H1 (cell line): ENCODE results near the gene MYPOP. TPM values are rescaled to one million over a fixed set of nuclear protein-coding genes. Genes with fewer than 3 reads are reported as not detected.

Source experiments
- CTCF ChIA-PET: fragments of 300-600 bp; sonication (Branson Sonifier 250); formaldehyde crosslinking; loops from one replicate; lab custom pipeline; 2021; ENCODE audit not compliant: partially characterized antibody; lab: Charles Lee
- POLR2A ChIA-PET: fragments of 300-600 bp; sonication (Branson Sonifier 250); formaldehyde crosslinking; loops from one replicate; lab custom pipeline; 2021; ENCODE audit warnings: inconsistent platforms; ENCODE audit not compliant: partially characterized antibody; lab: Charles Lee
- DNase-seq, 2 experiments: peaks; one replicate each; pipeline versions ENCODE4 v3.0.0 to v3.0.0-alpha.2; 2010 to 2022; ENCODE audit warnings: low spot score in 2 of 2, low read depth in 1 of 2, mixed read lengths in 1 of 2
- FAIRE-seq: peaks from 2 replicates; lab custom pipeline; 2011; peaks lifted over from hg19 to GRCh38; lab: Jason Lieb, UNC
- H2AFZ ChIP-seq: 2 replicates; pipeline ENCODE4 v1.8.1; 2012; ENCODE audit warnings: low read length, inconsistent platforms
- H2AK5ac ChIP-seq: 2 replicates; pipeline ENCODE4 v1.6.1; 2013; ENCODE audit warnings: low read depth, low read length
- H2BK120ac ChIP-seq: replicated peaks from 2 replicates; pipeline ENCODE3; 2013; ENCODE audit warnings: low read depth, low read length, inconsistent platforms
- H2BK12ac ChIP-seq: 2 replicates; pipeline ENCODE4 v1.6.1; 2013; ENCODE audit warnings: low read depth, low read length
- H2BK15ac ChIP-seq: 2 replicates; pipeline ENCODE4 v1.6.1; 2013; ENCODE audit warnings: low read length
- H2BK20ac ChIP-seq: 2 replicates; pipeline ENCODE4 v1.6.1; 2013; ENCODE audit warnings: low read length
- H2BK5ac ChIP-seq: 2 replicates; pipeline ENCODE4 v1.6.1; 2013; ENCODE audit warnings: low read depth, low read length
- H3K14ac ChIP-seq: 2 replicates; pipeline ENCODE4 v1.6.1; 2013; ENCODE audit warnings: inconsistent platforms; ENCODE audit not compliant: insufficient read length
- H3K18ac ChIP-seq: 2 replicates; pipeline ENCODE4 v1.6.1; 2013; ENCODE audit warnings: low read length; ENCODE audit errors: extremely low read depth
- H3K23ac ChIP-seq: 2 replicates; pipeline ENCODE4 v1.6.1; 2013; ENCODE audit warnings: inconsistent platforms; ENCODE audit not compliant: insufficient read length
- H3K23me2 ChIP-seq: 2 replicates; pipeline ENCODE4 v1.6.1; 2013; ENCODE audit warnings: low read depth, low read length
- H3K27ac ChIP-seq: 2 replicates; pipeline ENCODE4 v1.6.1; 2011; ENCODE audit warnings: low read depth, low read length, inconsistent platforms
- H3K27me3 ChIP-seq, 4 experiments: replicated peaks in 1 of 4; 1 replicate in 1 of 4; 2 replicates in 3 of 4; pipeline versions ENCODE4 v1.6.1 to v1.8.1; 2011 to 2013; ENCODE audit warnings: low read length in 3 of 4, mild to moderate bottlenecking in 3 of 4, inconsistent platforms in 2 of 4, mixed read lengths in 2 of 4, moderate library complexity in 1 of 4; ENCODE audit not compliant: control insufficient read depth in 3 of 4, insufficient read depth in 3 of 4; ENCODE audit errors: extremely low read depth in 1 of 4
- H3K36me3 ChIP-seq, 4 experiments: 2 replicates each; pipeline versions ENCODE4 v1.6.1 to v1.8.1; 2011 to 2013; ENCODE audit warnings: mild to moderate bottlenecking in 4 of 4, low read length in 3 of 4, moderate library complexity in 2 of 4, control low read depth in 1 of 4, inconsistent platforms in 1 of 4; ENCODE audit not compliant: insufficient read depth in 4 of 4, control insufficient read depth in 2 of 4
- H3K4ac ChIP-seq: replicated peaks from 2 replicates; pipeline ENCODE3; 2013; ENCODE audit warnings: low read length, low read depth, mixed read lengths, inconsistent platforms; ENCODE audit not compliant: insufficient read length
- H3K4me1 ChIP-seq, 4 experiments: replicated peaks in 1 of 4; 1 replicate in 1 of 4; 2 replicates in 3 of 4; pipeline versions ENCODE4 v1.6.1 to v1.8.1; 2011 to 2013; ENCODE audit warnings: low read length in 3 of 4, inconsistent platforms in 2 of 4, mixed read lengths in 1 of 4; ENCODE audit not compliant: insufficient read depth in 4 of 4, control insufficient read depth in 3 of 4
- H3K4me2 ChIP-seq, 2 experiments: 2 replicates each; pipeline versions ENCODE4 v1.6.1 to v1.8.1; 2011 to 2013; ENCODE audit warnings: low read depth in 2 of 2, low read length in 2 of 2, control low read depth in 1 of 2, inconsistent platforms in 1 of 2, mild to moderate bottlenecking in 1 of 2; ENCODE audit not compliant: insufficient read depth in 1 of 2
- H3K4me3 ChIP-seq, 4 experiments: fragments of 200-600, 300-600 bp in 1 of 4; sonication (generic), shearing (Covaris generic), sonication (Bioruptor Twin) in 1 of 4; 2 replicates each; pipeline versions ENCODE4 v1.5.1 to v1.8.1; 2011 to 2016; ENCODE audit warnings: low read length in 4 of 4, low read depth in 3 of 4, control low read depth in 2 of 4, inconsistent platforms in 2 of 4, mild to moderate bottlenecking in 2 of 4, mixed read lengths in 1 of 4, moderate library complexity in 1 of 4; ENCODE audit not compliant: insufficient read depth in 2 of 4; ENCODE audit errors: extremely low read depth in 1 of 4
- H3K56ac ChIP-seq: replicated peaks from 2 replicates; pipeline ENCODE3; 2013; ENCODE audit warnings: low read depth, mild to moderate bottlenecking, mixed read lengths, low read length, inconsistent platforms; ENCODE audit not compliant: insufficient read length
- H3K79me1 ChIP-seq: 2 replicates; pipeline ENCODE4 v1.6.1; 2013; ENCODE audit warnings: low read depth, low read length, control low read depth
- H3K79me2 ChIP-seq, 2 experiments: 2 replicates each; pipeline versions ENCODE4 v1.6.1 to v1.8.1; 2012 to 2013; ENCODE audit warnings: low read length in 2 of 2, mild to moderate bottlenecking in 2 of 2, inconsistent platforms in 1 of 2; ENCODE audit not compliant: insufficient read depth in 2 of 2, control insufficient read depth in 1 of 2
- H3K9ac ChIP-seq, 4 experiments: replicated peaks in 1 of 4; 1 replicate in 1 of 4; 2 replicates in 3 of 4; pipeline versions ENCODE4 v1.6.1 to v1.8.1; 2011 to 2013; ENCODE audit warnings: low read depth in 3 of 4, low read length in 3 of 4, control low read depth in 2 of 4, mild to moderate bottlenecking in 2 of 4, moderate library complexity in 2 of 4, inconsistent platforms in 1 of 4; ENCODE audit errors: extremely low read depth in 1 of 4
- H3K9me3 ChIP-seq, 2 experiments: 2 replicates each; pipeline versions ENCODE4 v1.6.1 to v1.8.1; 2012 to 2013; ENCODE audit warnings: mild to moderate bottlenecking in 2 of 2, moderate library complexity in 2 of 2, control low read depth in 1 of 2, inconsistent platforms in 1 of 2, low read depth in 1 of 2, low read length in 1 of 2, mixed read lengths in 1 of 2; ENCODE audit not compliant: insufficient read depth in 2 of 2
- H4K20me1 ChIP-seq, 2 experiments: replicated peaks in 1 of 2; 2 replicates each; pipeline versions ENCODE3 to v1.8.1; 2011 to 2013; ENCODE audit warnings: inconsistent platforms in 2 of 2, low read length in 2 of 2, mild to moderate bottlenecking in 1 of 2; ENCODE audit not compliant: insufficient read depth in 2 of 2, control insufficient read depth in 1 of 2
- H4K5ac ChIP-seq: 2 replicates; pipeline ENCODE4 v1.6.1; 2013; ENCODE audit warnings: low read length, low read depth, mixed read lengths, inconsistent platforms; ENCODE audit not compliant: insufficient read length
- H4K8ac ChIP-seq: 2 replicates; pipeline ENCODE4 v1.8.0; 2013; ENCODE audit warnings: mild to moderate bottlenecking, moderate library complexity, low read length, inconsistent platforms; ENCODE audit not compliant: insufficient read depth; ENCODE audit errors: extremely low read depth
- H4K91ac ChIP-seq: replicated peaks from 2 replicates; pipeline ENCODE3; 2013; ENCODE audit warnings: low read length, mixed read lengths, inconsistent platforms; ENCODE audit not compliant: insufficient read length
- CBX8 ChIP-seq: fragments of 300-800, 300-1000 bp; sonication (generic); IDR thresholded peaks from 2 replicates; pipeline ENCODE4 v1.7.1; 2016; ENCODE audit warnings: low read depth, low read length, borderline replicate concordance
- CREB1 ChIP-seq: IDR thresholded peaks from 2 replicates; pipeline ENCODE4 v1.6.1; 2012; ENCODE audit warnings: inconsistent platforms
- GTF2F1 ChIP-seq: IDR thresholded peaks from 2 replicates; pipeline ENCODE4 v1.6.1; 2012; ENCODE audit warnings: low read depth, low read length, improper control_type of control experiment, borderline replicate concordance
- RBBP5 ChIP-seq: IDR thresholded peaks from 2 replicates; pipeline ENCODE4 v1.7.1; 2012; ENCODE audit warnings: low read depth, mild to moderate bottlenecking, inconsistent platforms, low read length, moderate library complexity, borderline replicate concordance
- SAP30 ChIP-seq: fragments of 300-600 bp; sonication (generic); IDR thresholded peaks from 2 replicates; pipeline ENCODE4 v1.7.1; 2012; ENCODE audit warnings: low read length, moderate library complexity, mild to moderate bottlenecking, inconsistent platforms; ENCODE audit not compliant: insufficient read depth, insufficient replicate concordance
- TBP ChIP-seq: IDR thresholded peaks from 2 replicates; pipeline ENCODE4 v1.6.1; 2011; ENCODE audit warnings: low read depth, low read length, improper control_type of control experiment
- WGBS, 2 experiments: shearing (Covaris generic) in 1 of 2; methylation state at CpG; one replicate each; pipeline versions ENCODE4 v1.1.6 to v1.1.7; 2013 to 2015; ENCODE audit warnings: low lambda C conversion rate in 2 of 2, mixed read lengths in 2 of 2, inconsistent platforms in 1 of 2, low coverage in 1 of 2, missing lambda C conversion rate in 1 of 2; ENCODE audit not compliant: insufficient replicate concordance in 2 of 2, insufficient coverage in 1 of 2, insufficient read length in 1 of 2; ENCODE audit errors: extremely low coverage in 1 of 2, missing lambda C conversion rate in 1 of 2; 5-methylcytosine and 5-hydroxymethylcytosine counted together
- polyA plus RNA-seq, 7 experiments: library from polyadenylated mRNA; depleted of rRNA in 3 of 7; stranded (reverse) in 5 of 7; unstranded in 2 of 7; fragments of >200 nt in 5 of 7; fragments of 200-250 nt in 2 of 7; gene quantifications; 1 replicate in 5 of 7; 2 replicates in 1 of 7; 4 replicates in 1 of 7; pipeline versions ENCODE4 v1.2.1 to v1.2.3, GENCODE V29; 2011 to 2013; ENCODE audit warnings: missing spikeins in 2 of 7, mixed read lengths in 2 of 7
- total RNA-seq: library from RNA; stranded (reverse); fragmentation: NEBNext Ultra II Directional; extraction: Animal tissue kit (Norgen Biotek cat#: 25700); gene quantifications from 2 replicates; pipeline ENCODE4 v1.2.1, GENCODE V29; 2021
- TF ChIP-seq, protein P1 (sequence below), 3 experiments: IDR thresholded peaks; 1 replicate in 2 of 3; 2 replicates in 1 of 3; pipeline versions ENCODE4 v1.5.1 to v1.6.1; 2011; ENCODE audit warnings: low read length in 3 of 3, mild to moderate bottlenecking in 3 of 3, inconsistent platforms in 2 of 3, low read depth in 1 of 3, moderate library complexity in 1 of 3; ENCODE audit not compliant: insufficient read depth in 1 of 3; ENCODE audit errors: control extremely low read depth in 1 of 3

Gene MYPOP
- total and polyA plus RNA-seq, 2 of the 8 experiments (the other 6 are each of a cell fraction or from before 2014, with no cell fraction given), result 3.2 to 11.1 TPM

DNA sequence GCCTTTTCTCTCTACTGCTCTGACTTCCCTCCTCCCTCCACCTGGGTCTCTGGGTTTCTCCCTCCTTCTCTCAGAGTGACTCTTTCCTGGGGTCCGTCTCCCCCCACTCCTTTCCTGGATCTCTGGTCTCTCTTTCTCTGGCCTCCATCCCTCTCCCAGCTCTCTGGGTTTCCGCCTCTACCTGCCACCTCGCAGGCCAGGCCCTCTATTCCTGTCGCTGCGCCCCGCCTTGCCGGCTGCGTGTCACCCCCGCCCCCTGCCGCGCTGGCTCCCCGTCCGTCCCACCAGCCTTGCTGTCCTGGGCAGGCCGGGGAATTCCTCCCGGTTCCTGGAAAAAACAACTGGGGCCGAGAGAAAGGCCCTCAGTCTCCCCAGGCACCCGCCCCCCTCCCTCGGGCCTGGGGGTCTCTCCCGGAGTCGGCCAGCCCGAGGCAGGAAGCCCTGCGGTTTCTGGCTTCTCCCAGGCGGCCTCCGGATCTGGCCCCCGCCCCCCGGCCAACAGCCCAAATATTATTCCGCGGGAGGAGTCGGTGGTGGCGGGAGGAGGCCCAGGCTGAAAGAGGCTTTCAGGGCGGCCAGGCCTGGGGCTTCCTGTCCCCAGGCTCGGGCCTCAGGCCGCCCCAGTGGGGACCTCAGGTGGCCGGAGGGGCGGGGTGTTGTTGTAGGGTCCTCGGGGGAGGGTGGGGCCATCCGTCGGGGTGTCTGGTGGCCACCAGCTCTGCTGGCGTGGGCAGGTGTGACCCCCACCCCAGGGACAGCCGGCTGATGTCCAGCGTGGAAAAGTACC is 25.8 kb downstream of the MYPOP start:
- Histone ChIP-seq H3K56ac (no peak overlapping the region), H2BK12ac (peak overlapping the region; percentile 94; the same call in 1 of the 2 replicates), H2BK15ac (peak overlapping the region; percentile 36; the same call in 1 of the 2 replicates), H3K4me1 (peaks cover 1 to 17% (median 13%) of the 10 kb centered on the region in 4 experiments), H2BK5ac (peak overlapping the region; percentile 66; the same call in 1 of the 2 replicates), H4K20me1 (peaks cover 5 to 8% of the 10 kb centered on the region in 2 experiments), H3K79me1 (peaks cover 3% of the 10 kb centered on the region; the same call in 1 of the 2 replicates), H3K27ac (no peak overlapping the region), H3K79me2 (no peaks in the 10 kb centered on the region), H3K9me3 (no peaks in the 10 kb centered on the region), H2AFZ (no peak overlapping the region), H3K23ac (no peak overlapping the region), H3K4me2 (peak overlapping the region; percentile 77), H3K27me3 (no peaks in the 10 kb centered on the region; a peak in 1 of 7 replicates), H4K91ac (peak overlapping the region; percentile 88), H3K23me2 (peaks cover 6% of the 10 kb centered on the region; the same call in 1 of the 2 replicates), H4K5ac (peak overlapping the region; percentile 41), H2AK5ac (no peak overlapping the region), H2BK120ac (no peak overlapping the region), H3K4me3 (peak overlapping the region; percentile 34 to 67 (median 42)), H3K18ac (no peak overlapping the region; the same call in 1 of the 2 replicates), H3K4ac (no peak overlapping the region), H2BK20ac (no peak overlapping the region), H3K14ac (no peak overlapping the region), H3K9ac (peak overlapping the region in 2 of 4 experiments; percentile 20 to 29; a peak in 2 of 7 replicates), H4K8ac (peak overlapping the region; percentile 86), H3K36me3 (peaks cover 0 to 15% (median 3%) of the 10 kb centered on the region in 4 experiments; a peak in 3 of 8 replicates)
- no peak for FAIRE-seq
- TF ChIP-seq TBP (no peak), CREB1 (no peak), SAP30 (no peak), RBBP5 (no peak), CBX8 (no peak), GTF2F1 (no peak)
- TF ChIP-seq, protein P1, sequence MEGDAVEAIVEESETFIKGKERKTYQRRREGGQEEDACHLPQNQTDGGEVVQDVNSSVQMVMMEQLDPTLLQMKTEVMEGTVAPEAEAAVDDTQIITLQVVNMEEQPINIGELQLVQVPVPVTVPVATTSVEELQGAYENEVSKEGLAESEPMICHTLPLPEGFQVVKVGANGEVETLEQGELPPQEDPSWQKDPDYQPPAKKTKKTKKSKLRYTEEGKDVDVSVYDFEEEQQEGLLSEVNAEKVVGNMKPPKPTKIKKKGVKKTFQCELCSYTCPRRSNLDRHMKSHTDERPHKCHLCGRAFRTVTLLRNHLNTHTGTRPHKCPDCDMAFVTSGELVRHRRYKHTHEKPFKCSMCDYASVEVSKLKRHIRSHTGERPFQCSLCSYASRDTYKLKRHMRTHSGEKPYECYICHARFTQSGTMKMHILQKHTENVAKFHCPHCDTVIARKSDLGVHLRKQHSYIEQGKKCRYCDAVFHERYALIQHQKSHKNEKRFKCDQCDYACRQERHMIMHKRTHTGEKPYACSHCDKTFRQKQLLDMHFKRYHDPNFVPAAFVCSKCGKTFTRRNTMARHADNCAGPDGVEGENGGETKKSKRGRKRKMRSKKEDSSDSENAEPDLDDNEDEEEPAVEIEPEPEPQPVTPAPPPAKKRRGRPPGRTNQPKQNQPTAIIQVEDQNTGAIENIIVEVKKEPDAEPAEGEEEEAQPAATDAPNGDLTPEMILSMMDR (IDR thresholded peaks at IDR 0.05; ENCODE audit: control extremely low read depth in 1 of 3, insufficient read depth in 1 of 3, low read depth in 1 of 3, low read length in 3 of 3), result no peak
- WGBS, 2 experiments, result 15% methylated on average over 26 of the region's 41 CpGs; no CpG with 5 or more reads in 1 of the 2 experiments
- ChIA-PET CTCF (no interaction called here), POLR2A (interaction anchor here (0.6 to 6.0 kb wide), 4 partner anchors 11 to 59 kb away, joined by 3 to 48 read pairs (median 3); partner anchors contain the start of genes FOXA3 and SYMPK)
- DNase-seq, result peak in 1 of 2 experiments; percentile 74
